Measurements from ENCODE around the gene KLK3.

Gene KLK3

DNA sequence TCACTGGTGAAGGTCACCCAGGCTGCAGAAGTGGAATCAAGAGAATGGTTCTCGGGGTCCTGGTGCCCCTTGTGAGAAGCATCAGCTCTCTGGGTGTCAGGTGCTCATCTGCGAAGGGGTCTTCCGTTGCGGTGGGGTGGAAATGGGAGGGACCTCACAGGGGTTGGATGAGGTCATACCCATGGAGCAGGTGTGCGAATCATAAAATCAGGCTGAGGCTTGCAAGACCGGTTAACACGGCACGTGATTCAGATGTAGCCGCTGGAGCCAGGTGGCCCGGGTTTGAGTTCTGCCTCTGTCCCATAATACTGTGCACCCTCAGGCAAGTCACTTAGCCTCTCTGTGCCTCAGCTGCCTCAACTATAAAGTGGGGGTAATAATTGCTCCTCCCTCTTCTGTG, 17.4 kb upstream of the KLK3 start:
- Mint-ChIP-seq H3K4me1 (peaks cover 15% of the 10 kb centered on the region), H3K36me3 (no peaks in the 10 kb centered on the region), H3K9me3 (no peaks in the 10 kb centered on the region), H3K4me3 (no peak overlapping the region), H3K27me3 (peaks cover 69% of the 10 kb centered on the region), H3K27ac (no peak overlapping the region)
- no peak for DNase-seq
- CTCF ChIA-PET = no interaction called here

DNA sequence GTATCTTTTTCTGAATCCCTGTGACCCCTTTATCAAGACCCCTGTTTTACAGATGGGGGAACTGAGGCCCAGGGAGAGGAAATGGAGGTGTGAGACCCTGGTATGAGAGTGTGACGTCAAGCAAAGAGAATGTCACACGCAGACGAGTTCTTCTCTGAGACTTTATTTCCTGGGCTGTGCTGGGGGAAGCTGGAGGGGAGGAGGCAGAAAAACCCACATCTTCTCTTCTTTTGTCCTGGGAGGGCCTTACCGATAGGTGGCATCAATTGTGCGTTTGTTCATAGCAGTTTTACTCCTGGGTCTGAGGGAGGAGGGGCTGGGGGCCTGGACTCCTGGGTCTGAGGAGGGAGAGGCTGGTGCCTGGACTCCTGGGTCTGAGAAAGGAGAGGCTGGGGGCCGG, 16.5 kb upstream of the KLK3 start:
- CTCF ChIA-PET = interaction anchor here (0.7 kb wide), 1 partner anchor 106 kb away, joined by 3 read pairs; no protein-coding TSS in a partner anchor
- DNase-seq = no peak
- Mint-ChIP-seq H3K27me3 (peaks cover 60% of the 10 kb centered on the region), H3K9me3 (peaks cover under 1% of the 10 kb centered on the region), H3K36me3 (no peaks in the 10 kb centered on the region), H3K4me3 (no peak overlapping the region), H3K4me1 (peaks cover 15% of the 10 kb centered on the region), H3K27ac (no peak overlapping the region)

DNA sequence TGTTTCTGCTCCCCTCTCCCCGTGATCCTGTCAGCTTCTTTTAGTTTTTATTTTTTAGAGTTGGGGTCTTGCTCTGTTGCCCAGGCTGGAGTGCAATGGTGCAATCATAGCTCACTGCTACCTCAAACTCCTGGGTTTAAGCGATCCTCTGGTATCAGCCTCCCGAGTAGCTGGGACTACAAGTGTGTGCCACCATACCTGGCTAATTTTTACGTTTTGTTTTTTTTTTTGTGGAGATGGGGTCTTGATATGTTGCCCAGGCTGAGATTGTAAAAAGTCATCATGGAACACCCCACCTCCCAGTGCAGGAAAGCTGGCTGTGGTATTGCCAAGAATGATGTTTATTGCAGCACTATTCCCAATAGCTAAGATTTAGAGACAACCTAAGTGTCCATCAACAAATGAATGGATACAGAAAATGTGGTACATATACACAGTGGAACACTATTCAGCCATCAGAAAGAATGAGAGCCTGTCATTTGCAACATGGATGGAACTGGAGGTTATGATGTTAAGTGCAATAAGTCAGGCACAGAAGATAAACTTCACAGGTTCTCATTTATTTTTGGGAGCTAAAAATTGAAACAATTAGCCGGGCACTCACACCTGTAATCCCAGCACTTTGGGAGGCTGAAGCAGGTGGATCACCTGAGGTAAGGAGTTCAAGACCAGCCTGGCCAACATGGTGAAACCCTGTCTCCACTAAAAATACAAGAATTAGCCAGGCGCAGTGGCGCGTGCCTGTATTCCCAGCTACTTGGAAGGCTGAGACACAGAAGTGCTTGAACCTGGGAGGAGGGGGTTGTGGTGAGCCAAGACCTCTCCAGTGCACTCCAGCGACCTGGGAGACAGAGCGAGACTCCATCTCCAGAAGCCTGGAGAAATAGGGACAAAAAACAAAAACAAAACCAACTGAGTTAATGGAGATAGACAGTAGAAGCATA, 14.7 kb upstream of the KLK3 start:
- Mint-ChIP-seq H3K4me3 (no peak overlapping the region), H3K36me3 (no peaks in the 10 kb centered on the region), H3K4me1 (peaks cover 15% of the 10 kb centered on the region), H3K27ac (no peak overlapping the region), H3K27me3 (peaks cover 57% of the 10 kb centered on the region), H3K9me3 (peaks cover 4% of the 10 kb centered on the region)
- DNase-seq = no peak
- CTCF ChIA-PET = interaction anchor here (1.1 kb wide), 1 partner anchor 82 kb away, joined by 4 read pairs; no protein-coding TSS in a partner anchor

DNA sequence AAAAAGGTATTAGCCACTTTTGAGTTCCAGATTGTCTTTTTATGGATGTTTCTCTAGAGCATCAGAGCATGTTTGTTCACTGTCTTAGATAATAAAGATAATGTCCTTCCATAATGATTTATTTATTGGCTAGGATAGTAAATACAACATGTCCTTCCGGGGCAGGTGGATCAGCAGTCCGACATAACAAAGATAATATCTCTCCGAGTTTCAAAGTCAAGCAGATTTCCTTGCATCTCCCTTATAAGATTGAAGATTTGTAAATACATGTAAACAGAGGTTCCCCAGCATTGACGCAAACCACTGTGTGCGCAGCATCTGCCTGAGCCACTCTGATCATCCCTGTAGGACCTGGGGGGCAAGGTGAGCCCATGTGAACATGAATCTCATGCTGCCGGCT, 12.6 kb upstream of the KLK3 start:
- peaks cover 36% of the 10 kb centered on the region for H3K27me3 Mint-ChIP-seq
- no peak overlapping the region for H3K4me3 Mint-ChIP-seq
- no peaks in the 10 kb centered on the region for H3K36me3 Mint-ChIP-seq
- CTCF ChIA-PET = no interaction called here
- peaks cover 4% of the 10 kb centered on the region for H3K4me1 Mint-ChIP-seq
- H3K9me3 Mint-ChIP-seq = peaks cover 4% of the 10 kb centered on the region
- no peak for DNase-seq
- H3K27ac Mint-ChIP-seq = no peak overlapping the region

DNA sequence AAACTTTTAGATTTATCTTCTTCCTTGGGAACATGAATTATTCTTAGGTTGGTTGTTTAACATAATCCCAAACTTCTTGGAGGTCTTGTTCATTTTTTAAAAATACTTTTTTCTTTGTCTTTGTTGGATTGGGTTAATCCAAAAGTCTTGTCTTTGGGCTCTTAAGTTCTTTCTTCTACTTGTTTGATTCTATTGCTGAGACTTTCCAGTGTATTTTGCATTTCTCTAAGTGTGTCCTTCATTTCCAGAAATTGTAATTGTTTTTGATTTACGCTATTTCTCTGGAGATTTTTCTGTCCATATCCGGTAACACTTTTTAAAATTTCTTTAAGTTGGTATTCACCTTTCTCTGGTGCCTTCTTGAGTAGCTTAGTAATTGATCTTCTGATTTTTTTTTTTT, 11.5 kb upstream of the KLK3 start:
- Mint-ChIP-seq H3K27ac (no peak overlapping the region), H3K27me3 (peaks cover 25% of the 10 kb centered on the region)

DNA sequence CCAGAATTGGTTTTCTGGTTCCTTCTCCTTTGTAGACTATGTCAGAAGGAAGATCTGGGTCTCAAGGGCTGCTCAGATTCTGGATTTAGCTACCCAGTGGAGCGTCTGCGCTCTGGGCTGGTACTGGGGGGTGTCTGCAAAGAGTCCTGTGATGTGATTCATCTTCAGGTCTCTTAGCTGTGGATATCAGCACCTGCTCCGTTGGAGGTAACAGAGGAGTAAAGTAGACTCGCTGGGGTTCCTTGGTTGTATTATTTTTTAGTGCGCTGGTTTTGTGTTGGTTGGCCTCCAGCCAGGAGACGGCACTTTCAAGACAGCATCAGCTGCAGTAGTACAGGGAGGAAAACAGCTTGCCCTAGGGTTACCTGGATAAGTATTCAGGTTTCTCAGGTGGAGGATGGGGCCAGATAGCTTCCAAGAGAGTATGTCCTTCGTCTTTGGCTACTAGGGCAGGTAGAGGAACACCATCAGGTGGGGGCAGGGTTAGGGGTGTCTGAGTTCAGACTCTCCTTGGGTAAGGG, 11.0 kb upstream of the KLK3 start:
- CTCF ChIA-PET = interaction anchor here (1.3 kb wide), 1 partner anchor 78 kb away, joined by 4 read pairs; no protein-coding TSS in a partner anchor
- peaks cover 20% of the 10 kb centered on the region for H3K27me3 Mint-ChIP-seq
- no peak overlapping the region for H3K27ac Mint-ChIP-seq
- DNase-seq = no peak
- no peak overlapping the region for H3K4me3 Mint-ChIP-seq
- no peaks in the 10 kb centered on the region for H3K36me3 Mint-ChIP-seq
- no peaks in the 10 kb centered on the region for H3K4me1 Mint-ChIP-seq
- H3K9me3 Mint-ChIP-seq = peaks cover 4% of the 10 kb centered on the region

More for the DNA sequence above, 11.5 kb upstream of the KLK3 start:
- Mint-ChIP-seq H3K9me3 (peaks cover 4% of the 10 kb centered on the region), H3K4me3 (no peak overlapping the region), H3K36me3 (no peaks in the 10 kb centered on the region), H3K4me1 (peaks cover 2% of the 10 kb centered on the region)
- CTCF ChIA-PET = interaction anchor here (1.3 kb wide), 1 partner anchor 79 kb away, joined by 4 read pairs; no protein-coding TSS in a partner anchor
- DNase-seq = no peak

DNA sequence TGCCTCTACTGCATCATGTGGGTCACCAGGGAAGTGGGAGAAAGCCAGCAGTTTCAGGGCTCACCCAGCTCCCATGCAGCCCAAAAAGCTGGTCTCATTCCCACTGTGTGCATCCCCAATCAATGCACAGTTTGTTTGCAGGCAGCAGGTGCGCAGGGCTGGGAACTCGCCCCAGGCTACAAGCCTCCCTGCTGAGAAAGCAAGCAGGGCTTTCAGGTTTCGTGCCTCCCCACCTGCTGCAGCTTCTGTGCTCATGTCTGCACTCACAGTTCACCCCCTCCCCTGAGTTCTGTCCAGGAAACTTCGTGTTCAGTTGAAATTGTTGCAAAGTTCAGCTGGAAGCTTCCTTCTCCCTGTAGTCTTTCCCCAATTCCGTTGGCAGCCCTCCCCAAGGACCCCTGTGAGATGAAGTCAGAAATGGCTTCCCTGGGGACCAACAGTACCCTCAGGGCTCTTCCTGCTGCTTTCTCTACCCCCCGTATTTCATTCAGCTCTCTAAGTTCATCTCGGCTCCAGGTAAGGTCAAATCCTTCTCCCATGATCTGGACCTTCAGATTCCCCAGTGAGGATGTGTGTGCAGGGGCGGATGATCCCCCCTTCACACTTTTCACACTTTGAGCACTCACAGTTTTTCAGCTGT, 10.3 kb upstream of the KLK3 start:
- Mint-ChIP-seq H3K27ac (no peak overlapping the region), H3K4me3 (no peak overlapping the region), H3K36me3 (no peaks in the 10 kb centered on the region), H3K27me3 (peaks cover 20% of the 10 kb centered on the region), H3K4me1 (no peaks in the 10 kb centered on the region), H3K9me3 (peaks cover 4% of the 10 kb centered on the region)
- CTCF ChIA-PET = interaction anchor here (1.3 kb wide), 1 partner anchor 77 kb away, joined by 4 read pairs; no protein-coding TSS in a partner anchor
- no peak for DNase-seq

DNA sequence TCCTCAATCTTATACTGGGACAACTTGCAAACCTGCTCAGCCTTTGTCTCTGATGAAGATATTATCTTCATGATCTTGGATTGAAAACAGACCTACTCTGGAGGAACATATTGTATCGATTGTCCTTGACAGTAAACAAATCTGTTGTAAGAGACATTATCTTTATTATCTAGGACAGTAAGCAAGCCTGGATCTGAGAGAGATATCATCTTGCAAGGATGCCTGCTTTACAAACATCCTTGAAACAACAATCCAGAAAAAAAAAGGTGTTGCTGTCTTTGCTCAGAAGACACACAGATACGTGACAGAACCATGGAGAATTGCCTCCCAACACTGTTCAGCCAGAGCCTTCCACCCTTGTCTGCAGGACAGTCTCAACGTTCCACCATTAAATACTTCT, 4.0 kb upstream of the KLK3 start:
- H3K27ac Mint-ChIP-seq = no peak overlapping the region
- H3K36me3 Mint-ChIP-seq = no peaks in the 10 kb centered on the region
- CTCF ChIA-PET = no interaction called here
- H3K4me3 Mint-ChIP-seq = no peak overlapping the region
- H3K27me3 Mint-ChIP-seq = peaks cover 13% of the 10 kb centered on the region
- H3K4me1 Mint-ChIP-seq = no peaks in the 10 kb centered on the region
- DNase-seq = no peak
- no peaks in the 10 kb centered on the region for H3K9me3 Mint-ChIP-seq

DNA sequence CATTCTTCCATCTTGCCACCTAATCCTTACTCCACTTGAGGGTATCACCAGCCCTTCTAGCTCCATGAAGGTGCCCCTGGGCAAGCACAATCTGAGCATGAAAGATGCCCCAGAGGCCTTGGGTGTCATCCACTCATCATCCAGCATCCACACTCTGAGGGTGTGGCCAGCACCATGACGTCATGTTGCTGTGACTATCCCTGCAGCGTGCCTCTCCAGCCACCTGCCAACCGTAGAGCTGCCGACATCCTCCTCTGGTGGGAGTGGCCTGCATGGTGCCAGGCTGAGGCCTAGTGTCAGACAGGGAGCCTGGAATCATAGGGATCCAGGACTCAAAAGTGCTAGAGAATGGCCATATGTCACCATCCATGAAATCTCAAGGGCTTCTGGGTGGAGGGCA, 3.1 kb upstream of the KLK3 start:
- CTCF ChIA-PET = no interaction called here
- Mint-ChIP-seq H3K4me1 (no peaks in the 10 kb centered on the region), H3K36me3 (no peaks in the 10 kb centered on the region), H3K9me3 (no peaks in the 10 kb centered on the region), H3K27ac (no peak overlapping the region), H3K27me3 (peaks cover 14% of the 10 kb centered on the region), H3K4me3 (no peak overlapping the region)
- DNase-seq = no peak

DNA sequence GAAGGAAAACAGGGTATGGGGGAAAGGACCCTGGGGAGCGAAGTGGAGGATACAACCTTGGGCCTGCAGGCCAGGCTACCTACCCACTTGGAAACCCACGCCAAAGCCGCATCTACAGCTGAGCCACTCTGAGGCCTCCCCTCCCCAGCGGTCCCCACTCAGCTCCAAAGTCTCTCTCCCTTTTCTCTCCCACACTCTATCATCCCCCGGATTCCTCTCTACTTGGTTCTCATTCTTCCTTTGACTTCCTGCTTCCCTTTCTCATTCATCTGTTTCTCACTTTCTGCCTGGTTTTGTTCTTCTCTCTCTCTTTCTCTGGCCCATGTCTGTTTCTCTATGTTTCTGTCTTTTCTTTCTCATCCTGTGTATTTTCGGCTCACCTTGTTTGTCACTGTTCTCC, 2.7 kb downstream of the KLK3 start:
- Mint-ChIP-seq H3K36me3 (no peaks in the 10 kb centered on the region), H3K9me3 (peaks cover 14% of the 10 kb centered on the region), H3K27me3 (peaks cover 35% of the 10 kb centered on the region), H3K4me3 (no peak overlapping the region), H3K4me1 (no peaks in the 10 kb centered on the region), H3K27ac (no peak overlapping the region)
- CTCF ChIA-PET = no interaction called here
- DNase-seq = no peak

DNA sequence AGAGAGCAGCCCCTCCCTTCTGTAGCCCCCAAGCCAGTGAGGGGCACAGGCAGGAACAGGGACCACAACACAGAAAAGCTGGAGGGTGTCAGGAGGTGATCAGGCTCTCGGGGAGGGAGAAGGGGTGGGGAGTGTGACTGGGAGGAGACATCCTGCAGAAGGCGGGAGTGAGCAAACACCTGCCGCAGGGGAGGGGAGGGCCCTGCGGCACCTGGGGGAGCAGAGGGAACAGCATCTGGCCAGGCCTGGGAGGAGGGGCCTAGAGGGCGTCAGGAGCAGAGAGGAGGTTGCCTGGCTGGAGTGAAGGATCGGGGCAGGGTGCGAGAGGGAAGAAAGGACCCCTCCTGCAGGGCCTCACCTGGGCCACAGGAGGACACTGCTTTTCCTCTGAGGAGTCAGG, 4.2 kb downstream of the KLK3 start:
- CTCF ChIA-PET = no interaction called here
- Mint-ChIP-seq H3K27ac (no peak overlapping the region), H3K4me1 (no peaks in the 10 kb centered on the region), H3K36me3 (no peaks in the 10 kb centered on the region), H3K9me3 (peaks cover 14% of the 10 kb centered on the region), H3K4me3 (no peak overlapping the region), H3K27me3 (peaks cover 35% of the 10 kb centered on the region)
- DNase-seq = no peak

DNA sequence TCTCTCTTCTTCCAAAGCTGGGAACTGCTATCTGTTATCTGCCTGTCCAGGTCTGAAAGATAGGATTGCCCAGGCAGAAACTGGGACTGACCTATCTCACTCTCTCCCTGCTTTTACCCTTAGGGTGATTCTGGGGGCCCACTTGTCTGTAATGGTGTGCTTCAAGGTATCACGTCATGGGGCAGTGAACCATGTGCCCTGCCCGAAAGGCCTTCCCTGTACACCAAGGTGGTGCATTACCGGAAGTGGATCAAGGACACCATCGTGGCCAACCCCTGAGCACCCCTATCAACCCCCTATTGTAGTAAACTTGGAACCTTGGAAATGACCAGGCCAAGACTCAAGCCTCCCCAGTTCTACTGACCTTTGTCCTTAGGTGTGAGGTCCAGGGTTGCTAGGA, 5.1 kb downstream of the KLK3 start:
- Mint-ChIP-seq H3K27ac (no peak overlapping the region), H3K9me3 (peaks cover 14% of the 10 kb centered on the region), H3K4me3 (no peak overlapping the region), H3K36me3 (no peaks in the 10 kb centered on the region), H3K4me1 (no peaks in the 10 kb centered on the region), H3K27me3 (peaks cover 36% of the 10 kb centered on the region)
- CTCF ChIA-PET = no interaction called here
- no peak for DNase-seq

DNA sequence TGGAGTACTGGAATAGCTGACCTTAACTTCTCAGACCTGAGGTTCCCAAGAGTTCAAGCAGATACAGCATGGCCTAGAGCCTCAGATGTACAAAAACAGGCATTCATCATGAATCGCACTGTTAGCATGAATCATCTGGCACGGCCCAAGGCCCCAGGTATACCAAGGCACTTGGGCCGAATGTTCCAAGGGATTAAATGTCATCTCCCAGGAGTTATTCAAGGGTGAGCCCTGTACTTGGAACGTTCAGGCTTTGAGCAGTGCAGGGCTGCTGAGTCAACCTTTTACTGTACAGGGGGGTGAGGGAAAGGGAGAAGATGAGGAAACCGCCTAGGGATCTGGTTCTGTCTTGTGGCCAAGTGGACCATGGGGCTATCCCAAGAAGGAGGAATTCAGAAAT, 6.3 kb downstream of the KLK3 start:
- Mint-ChIP-seq H3K9me3 (peaks cover 14% of the 10 kb centered on the region), H3K4me3 (no peak overlapping the region), H3K36me3 (no peaks in the 10 kb centered on the region), H3K27ac (no peak overlapping the region), H3K27me3 (peaks cover 37% of the 10 kb centered on the region), H3K4me1 (no peaks in the 10 kb centered on the region)
- CTCF ChIA-PET = no interaction called here
- no peak for DNase-seq

DNA sequence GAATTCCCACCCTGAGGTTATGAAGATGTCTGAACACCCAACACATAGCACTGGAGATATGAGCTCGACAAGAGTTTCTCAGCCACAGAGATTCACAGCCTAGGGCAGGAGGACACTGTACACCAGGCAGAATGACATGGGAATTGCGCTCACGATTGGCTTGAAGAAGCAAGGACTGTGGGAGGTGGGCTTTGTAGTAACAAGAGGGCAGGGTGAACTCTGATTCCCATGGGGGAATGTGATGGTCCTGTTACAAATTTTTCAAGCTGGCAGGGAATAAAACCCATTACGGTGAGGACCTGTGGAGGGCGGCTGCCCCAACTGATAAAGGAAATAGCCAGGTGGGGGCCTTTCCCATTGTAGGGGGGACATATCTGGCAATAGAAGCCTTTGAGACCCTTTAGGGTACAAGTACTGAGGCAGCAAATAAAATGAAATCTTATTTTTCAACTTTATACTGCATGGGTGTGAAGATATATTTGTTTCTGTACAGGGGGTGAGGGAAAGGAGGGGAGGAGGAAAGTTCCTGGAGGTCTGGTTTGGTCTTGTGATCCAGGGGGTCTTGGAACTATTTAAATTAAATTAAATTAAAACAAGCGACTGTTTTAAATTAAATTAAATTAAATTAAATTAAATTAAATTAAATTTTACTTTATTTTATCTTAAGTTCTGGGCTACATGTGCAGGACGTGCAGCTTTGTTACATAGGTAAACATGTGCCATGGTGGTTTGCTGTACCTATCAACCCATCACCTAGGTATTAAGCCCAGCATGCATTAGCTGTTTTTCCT, 7.0 kb downstream of the KLK3 start:
- CTCF ChIA-PET = no interaction called here
- Mint-ChIP-seq H3K36me3 (no peaks in the 10 kb centered on the region), H3K9me3 (peaks cover 14% of the 10 kb centered on the region), H3K27ac (no peak overlapping the region), H3K4me3 (no peak overlapping the region), H3K4me1 (no peaks in the 10 kb centered on the region), H3K27me3 (peaks cover 38% of the 10 kb centered on the region)
- DNase-seq = no peak
